HG02571 (cell line): ENCODE measurements around the gene CPXM2.

Experiments
- ATAC-seq: cut with Tn5 transposase; IDR thresholded peaks from one replicate; pipeline ENCODE4 v1.9.1; 2021; ENCODE audit warnings: mild to moderate bottlenecking, moderate library complexity; ENCODE audit not compliant: unreplicated experiment

CPXM2 gene

DNA sequence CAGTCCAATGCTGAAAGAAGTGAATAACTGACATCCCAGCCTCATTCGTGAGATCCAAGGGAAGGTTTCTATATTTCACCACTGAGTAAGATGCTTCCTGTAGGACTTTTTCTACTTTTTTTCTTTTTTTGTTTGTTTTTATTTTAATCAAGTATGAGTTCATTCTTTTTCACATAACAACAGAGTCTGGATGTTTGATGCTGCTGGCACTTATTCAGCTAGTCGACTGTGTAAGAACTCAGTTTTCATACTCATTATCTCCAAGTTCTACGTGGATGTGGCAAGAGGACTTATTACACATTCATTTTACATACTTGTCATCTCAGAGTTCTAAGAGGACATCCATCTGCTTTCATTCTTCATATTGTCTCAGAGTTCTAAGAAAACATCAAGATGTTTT, 86.9 kb downstream of the CPXM2 start:
- no peak for ATAC-seq

DNA sequence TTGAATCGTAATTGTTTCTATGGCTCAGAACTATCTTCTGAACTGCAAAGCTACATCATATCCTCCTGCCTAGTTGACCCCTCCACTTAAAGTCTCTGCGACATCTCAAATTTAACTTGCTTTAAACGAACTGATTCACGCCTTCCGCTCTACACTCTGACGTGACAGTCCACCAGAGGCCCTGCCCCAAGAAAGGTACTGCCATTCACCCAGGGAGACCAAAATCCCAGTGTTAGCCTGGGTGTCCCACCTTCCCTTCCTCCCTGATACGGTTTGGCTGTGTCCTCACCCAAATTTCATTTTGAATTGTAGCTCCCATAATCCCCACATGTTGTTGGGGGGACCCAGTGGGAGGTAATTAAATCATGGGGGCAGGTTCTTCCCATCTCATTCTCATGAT, 90.8 kb downstream of the CPXM2 start:
- no peak for ATAC-seq

DNA sequence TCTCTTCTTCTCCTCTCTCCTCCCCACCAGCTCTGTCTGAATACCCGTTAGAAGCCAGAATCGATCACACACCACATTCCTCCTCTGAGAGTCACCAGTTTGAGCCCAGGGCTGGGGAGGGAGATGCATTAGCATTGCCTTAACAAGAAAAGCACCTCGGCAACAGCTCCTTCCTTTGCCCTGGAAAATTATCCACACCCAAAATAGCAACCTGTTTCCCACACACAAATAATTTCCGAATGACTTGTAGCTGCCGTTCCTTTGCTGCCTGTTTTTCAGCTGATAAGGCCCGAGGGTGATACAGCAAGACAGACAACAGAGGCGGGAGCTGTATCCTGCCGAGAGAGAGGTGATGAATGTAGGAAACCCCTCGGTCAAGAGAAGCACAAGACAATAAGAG, 91.3 kb downstream of the CPXM2 start:
- no peak for ATAC-seq

DNA sequence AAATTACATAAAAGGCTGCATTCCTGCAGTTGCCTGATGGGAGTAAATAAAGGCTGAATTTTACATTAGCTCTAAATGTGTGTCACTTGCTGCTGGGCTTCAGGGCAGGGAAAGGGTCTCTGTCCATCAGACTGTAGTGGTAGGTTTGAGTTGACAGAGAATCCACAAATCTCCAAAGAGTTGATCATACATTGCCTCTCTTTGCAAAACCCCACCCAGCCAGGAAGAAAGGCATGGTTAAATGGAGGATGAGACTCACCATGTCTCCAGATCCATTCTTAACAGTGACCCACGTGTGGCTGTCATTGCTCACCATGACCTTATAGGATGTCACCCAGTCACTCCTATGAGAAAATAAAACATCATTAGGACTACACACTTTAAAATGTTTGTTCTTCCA, 92.8 kb downstream of the CPXM2 start:
- ATAC-seq: no peak

GRCh38 chr10:123797813-123798212, 93.8 kb downstream of the CPXM2 start:
- ATAC-seq: no peak

DNA sequence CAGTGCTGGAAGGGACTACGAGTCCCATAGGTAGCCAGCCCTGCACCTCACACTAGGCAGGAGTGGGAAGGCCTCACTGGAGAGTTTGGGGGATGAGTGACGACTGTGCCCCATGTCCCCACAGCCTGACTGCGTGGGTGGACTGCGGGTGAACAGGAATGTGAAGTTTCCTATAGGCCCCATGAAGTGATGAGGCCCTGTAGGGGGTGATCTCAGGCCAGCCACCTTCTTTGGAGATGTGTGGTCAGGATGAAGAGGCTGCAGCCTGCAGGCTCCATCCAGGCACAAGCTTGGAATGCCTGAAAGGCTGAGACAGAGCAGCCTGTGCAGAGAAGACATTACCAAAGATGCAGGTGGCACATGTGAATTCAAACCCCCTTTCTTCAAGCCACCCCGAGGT, 94.9 kb downstream of the CPXM2 start:
- ATAC-seq: no peak

DNA sequence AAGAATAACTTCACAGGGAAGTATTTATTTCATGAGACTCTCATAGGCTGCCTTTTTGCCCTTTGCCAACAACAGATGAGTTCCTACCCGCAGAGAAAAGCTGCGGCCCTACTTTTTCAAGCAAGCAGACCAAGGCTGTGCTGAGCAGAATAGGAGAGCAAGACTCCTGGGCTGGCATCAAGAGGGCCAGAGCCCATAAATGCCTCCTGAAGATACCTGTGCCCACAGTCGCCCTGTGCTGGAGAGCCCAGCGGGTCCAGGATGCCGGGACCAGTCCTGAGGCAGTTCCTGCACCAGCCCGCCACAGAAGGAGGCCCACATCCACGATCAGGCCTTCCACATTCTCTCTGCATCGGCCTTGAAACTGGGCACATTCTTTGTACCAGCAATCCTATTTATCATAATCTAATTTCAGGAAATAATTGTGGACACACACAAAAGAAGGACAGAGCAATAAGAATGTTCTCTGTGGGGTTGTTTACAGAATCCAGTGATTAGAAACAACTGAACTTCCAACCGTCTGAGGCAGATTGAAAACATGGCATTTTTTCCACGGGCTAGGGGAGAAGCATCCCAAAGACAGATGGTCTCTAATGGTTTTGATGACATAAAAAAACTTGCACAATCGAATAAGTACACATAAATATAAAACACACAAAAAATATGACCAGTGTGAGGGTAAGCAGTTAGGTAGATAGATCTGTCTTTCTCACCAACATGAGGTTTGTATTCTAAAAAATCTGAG, 95.6 kb downstream of the CPXM2 start:
- ATAC-seq: no peak

DNA sequence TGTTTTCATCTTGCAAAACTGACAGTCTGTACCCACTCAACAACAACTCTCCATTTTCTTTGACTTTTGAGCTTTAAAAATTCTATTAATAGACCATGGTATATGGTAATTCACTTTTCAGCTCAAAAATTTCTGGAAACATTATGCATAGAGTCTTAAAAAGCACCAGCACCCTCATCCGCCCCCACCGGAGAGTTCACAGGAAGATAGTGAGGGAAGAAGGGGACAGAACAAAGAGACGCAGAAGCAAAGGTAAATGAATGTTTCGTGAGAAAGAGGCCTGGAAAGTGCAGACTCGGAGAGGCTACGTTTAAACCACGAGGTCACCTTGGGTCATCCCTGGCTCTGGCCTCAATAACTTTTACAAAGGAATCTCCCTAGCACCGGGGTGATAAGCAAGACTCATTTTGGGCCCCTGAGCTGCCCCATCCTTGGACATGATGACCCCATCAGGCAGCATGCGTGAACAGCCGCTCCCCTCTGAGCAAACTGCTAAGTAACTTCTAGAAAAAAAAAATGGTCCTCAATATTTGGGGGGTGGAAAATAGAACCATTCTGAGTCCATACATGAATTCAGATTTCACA, 96.3 kb downstream of the CPXM2 start:
- no peak for ATAC-seq

- no peak for ATAC-seq
Observed at GRCh38 chr10:123792248-123792978, 99.2 kb downstream of the CPXM2 start.

GRCh38 chr10:123790132-123790885, 101.3 kb downstream of the CPXM2 start:
- ATAC-seq: no peak

DNA sequence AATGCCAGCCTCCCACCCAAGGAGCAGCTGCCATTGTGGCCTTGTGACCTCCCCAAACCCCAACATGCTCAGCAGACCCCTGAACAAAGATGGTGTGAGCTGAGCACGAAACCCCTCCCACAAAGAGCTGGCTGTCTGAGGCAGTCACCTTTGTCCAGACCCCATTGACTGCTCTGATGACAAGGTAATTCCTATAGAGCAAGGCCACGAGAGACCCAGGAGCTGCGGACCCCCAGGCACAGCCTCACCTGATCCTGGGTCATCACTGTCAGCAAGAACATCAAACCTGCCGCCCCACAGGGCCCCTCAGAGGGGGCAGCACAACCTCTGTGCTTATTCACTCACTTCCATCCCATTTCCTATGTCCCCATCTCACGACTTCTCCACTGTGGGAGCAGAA, 102.6 kb downstream of the CPXM2 start:
- ATAC-seq: no peak

DNA sequence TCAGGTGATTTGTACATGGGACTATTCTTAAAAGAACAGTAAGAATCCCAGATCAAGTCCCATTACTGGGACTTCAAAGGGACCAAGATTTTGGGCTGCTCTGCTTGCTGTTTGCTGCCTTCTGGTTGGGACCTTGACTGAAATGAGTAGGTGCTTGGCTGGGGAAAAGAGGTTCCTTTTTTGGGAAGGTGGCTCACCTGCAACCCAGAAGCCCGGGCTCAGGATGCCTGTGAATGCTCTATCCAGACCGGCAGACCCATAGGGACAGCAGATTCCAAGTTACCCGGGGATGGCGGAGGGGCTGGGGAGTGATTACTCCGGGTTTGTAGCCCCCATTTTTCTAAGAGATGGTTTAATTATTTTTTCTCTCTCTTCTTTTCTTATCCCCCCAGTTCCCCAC, 104.0 kb downstream of the CPXM2 start:
- no peak for ATAC-seq

DNA sequence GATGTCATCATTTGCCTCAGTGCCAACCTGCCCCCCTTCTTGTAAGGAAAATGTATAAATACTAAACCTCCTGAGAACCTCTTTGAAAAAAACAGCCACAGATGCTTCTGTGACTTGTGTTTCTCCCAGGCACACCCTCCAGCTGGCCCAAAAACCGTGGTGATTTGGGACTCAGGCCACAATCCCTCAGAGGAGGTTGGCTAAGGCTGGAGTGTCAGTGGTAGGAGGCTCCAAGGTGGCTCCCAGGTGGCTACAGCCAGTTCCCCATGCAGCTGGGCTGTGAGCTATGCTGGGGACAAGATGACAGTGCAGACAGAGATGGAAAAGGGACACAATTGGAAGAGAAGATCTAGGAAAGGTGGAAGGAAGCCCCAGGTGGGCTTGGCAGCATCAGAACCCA, 104.7 kb downstream of the CPXM2 start:
- ATAC-seq: no peak

DNA sequence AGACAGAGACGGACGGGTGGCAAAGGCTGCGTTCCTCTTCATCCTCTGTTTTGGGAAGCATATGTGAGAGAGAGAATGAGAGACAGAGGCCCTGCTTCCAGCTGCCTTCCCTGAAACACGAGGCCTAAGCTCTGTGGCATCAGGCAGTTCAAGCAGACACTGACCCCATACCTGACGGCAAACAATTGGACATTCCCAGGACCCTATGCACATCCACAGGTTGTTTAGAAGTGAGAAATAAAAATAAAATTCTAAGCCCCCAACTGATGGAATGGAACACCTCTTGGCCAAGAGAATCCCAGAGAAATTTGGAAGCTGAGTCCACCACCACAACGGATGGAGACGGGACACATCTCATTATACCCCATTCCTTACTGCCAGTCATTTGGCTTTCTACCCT, 105.3 kb downstream of the CPXM2 start:
- ATAC-seq: no peak

DNA sequence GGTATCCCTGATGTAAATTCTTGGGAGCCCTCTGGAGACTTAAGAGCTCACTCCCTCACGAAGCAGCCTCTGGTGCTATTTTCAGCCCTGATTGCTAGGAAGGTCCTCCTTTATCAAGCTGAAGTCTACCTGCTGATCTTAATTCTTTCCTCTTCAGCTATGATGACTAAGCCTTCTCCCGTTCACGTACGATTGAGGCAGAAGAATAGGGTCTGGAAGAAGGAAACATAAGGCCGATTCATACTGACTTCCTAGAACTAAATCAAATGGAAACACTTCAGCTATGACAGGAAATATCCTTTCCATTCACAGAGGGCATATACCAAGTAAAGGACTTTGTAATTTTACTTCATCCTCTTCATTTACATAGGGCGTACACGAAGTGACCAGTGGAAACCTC, 107.0 kb downstream of the CPXM2 start:
- ATAC-seq: no peak

DNA sequence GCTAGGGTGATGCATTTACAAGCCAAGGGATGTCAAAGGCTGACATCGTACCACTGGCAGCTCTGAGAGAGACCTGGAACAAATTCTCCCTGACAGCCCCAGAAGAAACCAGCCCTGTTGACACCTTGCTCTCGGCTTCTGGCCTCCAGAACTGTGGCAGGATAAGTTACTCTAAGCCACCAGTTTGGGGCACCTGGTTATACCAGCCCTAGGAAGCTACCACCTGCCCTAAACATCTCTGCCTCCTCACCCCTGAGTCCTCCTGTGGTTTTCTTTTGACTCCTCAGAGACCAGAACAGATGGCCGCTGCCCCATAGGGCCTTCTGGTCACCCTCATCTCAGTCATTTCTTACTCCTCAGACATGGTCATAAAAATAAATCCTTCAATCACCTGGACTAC, 107.4 kb downstream of the CPXM2 start:
- ATAC-seq: no peak

DNA sequence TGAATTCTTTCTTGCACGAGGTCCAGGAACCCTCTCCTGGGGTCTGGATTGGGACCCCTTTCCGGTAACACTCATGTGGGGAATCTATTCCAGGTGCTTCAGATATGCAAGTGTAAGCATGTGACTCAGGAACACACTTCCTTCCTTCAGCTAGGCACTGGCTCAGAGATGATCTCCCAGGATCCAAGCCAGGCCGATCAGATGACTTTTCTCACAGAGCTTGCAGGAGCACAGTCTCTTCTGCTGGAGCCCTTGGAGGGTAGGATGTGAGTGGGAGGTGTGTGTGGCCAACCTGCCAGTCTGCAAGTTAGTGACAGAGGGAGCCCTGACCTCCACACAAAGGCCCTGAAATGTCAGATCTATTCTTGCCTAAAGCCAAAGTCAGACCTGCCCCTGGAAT, 108.3 kb downstream of the CPXM2 start:
- no peak for ATAC-seq

DNA sequence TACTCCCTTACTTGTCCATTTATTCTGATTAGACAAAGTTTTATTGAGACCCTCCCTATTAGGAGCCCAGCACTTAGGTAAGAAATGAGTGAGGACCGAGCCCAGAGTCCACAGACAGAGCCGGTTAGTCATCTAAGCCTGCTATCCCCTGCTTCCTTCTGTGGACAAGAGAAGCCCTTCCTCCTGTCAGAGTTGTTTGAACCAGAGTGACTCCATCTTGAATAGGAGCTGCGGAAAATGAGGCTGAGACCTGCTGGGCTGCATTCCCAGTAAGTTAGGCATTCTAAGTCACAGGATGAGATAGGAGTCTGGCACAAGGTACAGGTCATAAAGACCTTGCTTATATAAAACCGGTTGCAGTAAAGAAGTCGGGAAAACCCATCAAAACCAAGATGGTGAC, 109.1 kb downstream of the CPXM2 start:
- ATAC-seq: no peak

- no peak for ATAC-seq
Observed at GRCh38 chr10:123781956-123782500, 109.6 kb downstream of the CPXM2 start.

- no peak for ATAC-seq
Observed at GRCh38 chr10:123781324-123781900, 110.2 kb downstream of the CPXM2 start.
